22Rv1 (cell line): ENCODE results near the gene FAM241B.

Source experiments
- ZFX ChIP-seq: fragments of 450-650 bp; IDR thresholded peaks from 2 replicates; pipeline ENCODE4 v1.6.1; 2017; ENCODE audit warnings: antibody characterized with exemption, borderline replicate concordance
- TF ChIP-seq, protein P1 (sequence below): fragments of 450-650 bp; IDR thresholded peaks from 2 replicates; pipeline ENCODE4 v1.5.1; 2017; ENCODE audit warnings: mild to moderate bottlenecking

DNA sequence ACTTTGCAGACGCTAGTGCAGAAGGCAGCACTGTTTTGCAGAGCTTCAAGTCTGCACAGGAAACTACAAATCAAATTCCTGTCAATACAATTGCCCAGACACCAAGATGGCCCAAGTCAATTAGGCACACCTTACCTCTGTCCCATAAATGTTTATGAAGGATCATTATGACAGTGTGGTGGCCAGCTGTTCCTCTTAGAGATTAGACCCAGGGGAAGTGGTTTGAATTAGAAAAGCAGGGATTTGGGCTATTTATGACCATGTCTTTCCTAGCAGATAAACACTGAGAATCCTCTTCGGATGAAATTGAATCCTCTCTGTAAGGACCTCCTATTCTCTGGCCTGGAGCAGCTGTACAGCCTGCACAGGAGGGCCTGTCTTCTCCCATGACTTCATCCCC, 46.9 kb upstream of the FAM241B start:
- TF ChIP-seq, protein P1, sequence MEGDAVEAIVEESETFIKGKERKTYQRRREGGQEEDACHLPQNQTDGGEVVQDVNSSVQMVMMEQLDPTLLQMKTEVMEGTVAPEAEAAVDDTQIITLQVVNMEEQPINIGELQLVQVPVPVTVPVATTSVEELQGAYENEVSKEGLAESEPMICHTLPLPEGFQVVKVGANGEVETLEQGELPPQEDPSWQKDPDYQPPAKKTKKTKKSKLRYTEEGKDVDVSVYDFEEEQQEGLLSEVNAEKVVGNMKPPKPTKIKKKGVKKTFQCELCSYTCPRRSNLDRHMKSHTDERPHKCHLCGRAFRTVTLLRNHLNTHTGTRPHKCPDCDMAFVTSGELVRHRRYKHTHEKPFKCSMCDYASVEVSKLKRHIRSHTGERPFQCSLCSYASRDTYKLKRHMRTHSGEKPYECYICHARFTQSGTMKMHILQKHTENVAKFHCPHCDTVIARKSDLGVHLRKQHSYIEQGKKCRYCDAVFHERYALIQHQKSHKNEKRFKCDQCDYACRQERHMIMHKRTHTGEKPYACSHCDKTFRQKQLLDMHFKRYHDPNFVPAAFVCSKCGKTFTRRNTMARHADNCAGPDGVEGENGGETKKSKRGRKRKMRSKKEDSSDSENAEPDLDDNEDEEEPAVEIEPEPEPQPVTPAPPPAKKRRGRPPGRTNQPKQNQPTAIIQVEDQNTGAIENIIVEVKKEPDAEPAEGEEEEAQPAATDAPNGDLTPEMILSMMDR: no peak
- no peak for TF ChIP-seq ZFX
